Astrocyte (in vitro differentiated cells and primary cell): ENCODE data around the gene CHCHD3. TPM values are rescaled to one million over a fixed set of nuclear protein-coding genes. Genes with fewer than 3 reads are reported as not detected.

Experiments
- DNase-seq: peaks from one replicate; pipeline ENCODE4 v3.0.0-alpha.2; 2010; ENCODE audit warnings: low read depth
- FAIRE-seq: peaks from 2 replicates; lab custom pipeline; 2011; peaks lifted over from hg19 to GRCh38; lab: Jason Lieb, UNC
- H2AFZ ChIP-seq: 2 replicates; pipeline ENCODE4 v1.6.0; 2012; ENCODE audit warnings: low read depth, low read length, inconsistent platforms
- H3K27ac ChIP-seq: 2 replicates; pipeline ENCODE4 v1.5.1; 2011; ENCODE audit warnings: low read depth, low read length, inconsistent platforms
- H3K27me3 ChIP-seq: 2 replicates; pipeline ENCODE4 v1.6.0; 2011; ENCODE audit warnings: low read length, inconsistent platforms; ENCODE audit not compliant: insufficient read depth
- H3K36me3 ChIP-seq: 2 replicates; pipeline ENCODE4 v1.5.1; 2011; ENCODE audit warnings: low read length, inconsistent platforms; ENCODE audit not compliant: insufficient read depth
- H3K4me1 ChIP-seq: 2 replicates; pipeline ENCODE4 v1.5.1; 2011; ENCODE audit warnings: low read length, inconsistent platforms; ENCODE audit not compliant: insufficient read depth
- H3K4me2 ChIP-seq: 2 replicates; pipeline ENCODE4 v1.6.0; 2012; ENCODE audit warnings: low read length, inconsistent platforms
- H3K4me3 ChIP-seq: 2 replicates; pipeline ENCODE4 v1.5.1; 2011; ENCODE audit warnings: low read depth, mild to moderate bottlenecking, low read length, inconsistent platforms; ENCODE audit not compliant: insufficient read depth
- H3K79me2 ChIP-seq: 2 replicates; pipeline ENCODE4 v1.6.0; 2012; ENCODE audit warnings: mild to moderate bottlenecking, low read length, inconsistent platforms; ENCODE audit not compliant: insufficient read depth
- H3K9ac ChIP-seq: 2 replicates; pipeline ENCODE4 v1.6.0; 2012; ENCODE audit warnings: mild to moderate bottlenecking, low read length, inconsistent platforms
- H3K9me3 ChIP-seq: 2 replicates; pipeline ENCODE4 v1.5.1; 2012; ENCODE audit warnings: low read depth, mild to moderate bottlenecking, low read length, inconsistent platforms; ENCODE audit not compliant: insufficient read depth
- H4K20me1 ChIP-seq: 2 replicates; pipeline ENCODE4 v1.6.0; 2012; ENCODE audit warnings: low read length, inconsistent platforms; ENCODE audit not compliant: insufficient read depth
- H3K27ac Mint-ChIP-seq: one replicate; pipeline ENCODE4 v1.8.0; 2021; ENCODE audit warnings: mild to moderate bottlenecking, mixed read lengths; ENCODE audit not compliant: unreplicated experiment
- H3K27me3 Mint-ChIP-seq: one replicate; pipeline ENCODE4 v1.8.0; 2021; ENCODE audit warnings: low read depth, mixed read lengths; ENCODE audit not compliant: unreplicated experiment
- H3K36me3 Mint-ChIP-seq: one replicate; pipeline ENCODE4 v1.8.0; 2021; ENCODE audit warnings: low read depth, mixed read lengths; ENCODE audit not compliant: unreplicated experiment
- H3K4me1 Mint-ChIP-seq: one replicate; pipeline ENCODE4 v1.8.0; 2021; ENCODE audit warnings: low read depth, mixed read lengths; ENCODE audit not compliant: unreplicated experiment
- H3K4me3 Mint-ChIP-seq: one replicate; pipeline ENCODE4 v1.8.0; 2021; ENCODE audit warnings: mild to moderate bottlenecking, moderate library complexity, mixed read lengths; ENCODE audit not compliant: unreplicated experiment
- H3K9me3 Mint-ChIP-seq: one replicate; pipeline ENCODE4 v1.8.0; 2021; ENCODE audit warnings: mild to moderate bottlenecking, mixed read lengths; ENCODE audit not compliant: unreplicated experiment
- EZH2 ChIP-seq: IDR thresholded peaks from 2 replicates; pipeline ENCODE4 v1.6.1; 2012; ENCODE audit warnings: mild to moderate bottlenecking, low read length, inconsistent platforms; ENCODE audit not compliant: insufficient read depth
- total RNA-seq: library from RNA; stranded (reverse); gene quantifications from 2 replicates; pipeline ENCODE4 v1.2.1, GENCODE V29; 2021
- TF ChIP-seq, protein P1 (sequence below): IDR thresholded peaks from 2 replicates; pipeline ENCODE4 v1.5.1; 2011; ENCODE audit warnings: low read depth, mild to moderate bottlenecking, inconsistent platforms, low read length, moderate library complexity; ENCODE audit not compliant: insufficient read depth

CHCHD3 gene
- total RNA-seq, 1 donor from 2014 or later: 63.1 TPM

GRCh38 chr7:133112335-133112734 lies 30.4 kb upstream of the CHCHD3 start:
- Mint-ChIP-seq H3K4me3 (no peak overlapping the region), H3K27ac (no peak overlapping the region), H3K36me3 (no peaks in the 10 kb centered on the region), H3K27me3 (peaks cover 20% of the 10 kb centered on the region), H3K4me1 (no peaks in the 10 kb centered on the region), H3K9me3 (peaks cover 8% of the 10 kb centered on the region)
- Histone ChIP-seq H2AFZ (no peak overlapping the region), H3K9ac (no peak overlapping the region), H3K4me1 (no peaks in the 10 kb centered on the region), H3K27me3 (peaks cover 9% of the 10 kb centered on the region), H3K4me3 (no peak overlapping the region), H3K27ac (no peak overlapping the region), H3K36me3 (no peaks in the 10 kb centered on the region), H3K9me3 (no peaks in the 10 kb centered on the region), H3K79me2 (no peaks in the 10 kb centered on the region), H4K20me1 (no peaks in the 10 kb centered on the region), H3K4me2 (no peak overlapping the region)
- TF ChIP-seq EZH2: no peak
- TF ChIP-seq, protein P1, sequence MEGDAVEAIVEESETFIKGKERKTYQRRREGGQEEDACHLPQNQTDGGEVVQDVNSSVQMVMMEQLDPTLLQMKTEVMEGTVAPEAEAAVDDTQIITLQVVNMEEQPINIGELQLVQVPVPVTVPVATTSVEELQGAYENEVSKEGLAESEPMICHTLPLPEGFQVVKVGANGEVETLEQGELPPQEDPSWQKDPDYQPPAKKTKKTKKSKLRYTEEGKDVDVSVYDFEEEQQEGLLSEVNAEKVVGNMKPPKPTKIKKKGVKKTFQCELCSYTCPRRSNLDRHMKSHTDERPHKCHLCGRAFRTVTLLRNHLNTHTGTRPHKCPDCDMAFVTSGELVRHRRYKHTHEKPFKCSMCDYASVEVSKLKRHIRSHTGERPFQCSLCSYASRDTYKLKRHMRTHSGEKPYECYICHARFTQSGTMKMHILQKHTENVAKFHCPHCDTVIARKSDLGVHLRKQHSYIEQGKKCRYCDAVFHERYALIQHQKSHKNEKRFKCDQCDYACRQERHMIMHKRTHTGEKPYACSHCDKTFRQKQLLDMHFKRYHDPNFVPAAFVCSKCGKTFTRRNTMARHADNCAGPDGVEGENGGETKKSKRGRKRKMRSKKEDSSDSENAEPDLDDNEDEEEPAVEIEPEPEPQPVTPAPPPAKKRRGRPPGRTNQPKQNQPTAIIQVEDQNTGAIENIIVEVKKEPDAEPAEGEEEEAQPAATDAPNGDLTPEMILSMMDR: no peak
- no peak for FAIRE-seq
- no peak for DNase-seq

DNA sequence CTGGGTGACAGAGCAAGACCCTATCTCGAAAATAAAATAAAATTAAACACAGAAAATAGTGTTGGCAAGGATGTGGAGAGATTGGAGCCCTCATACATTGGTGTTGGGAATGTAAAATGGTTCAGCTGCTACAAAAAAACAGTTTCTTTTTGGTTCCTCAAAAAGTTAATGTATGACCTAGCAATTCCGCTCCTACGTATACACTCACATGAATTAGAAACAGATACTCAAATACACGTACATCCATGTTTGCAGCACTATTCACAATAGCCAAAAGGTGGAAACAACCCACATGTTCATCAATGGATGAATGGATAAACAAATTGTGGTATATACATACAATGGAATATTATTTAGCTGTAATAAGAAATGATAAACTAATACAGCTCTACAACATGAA lies 28.4 kb upstream of the CHCHD3 start:
- no peak overlapping the region for H2AFZ ChIP-seq
- Mint-ChIP-seq H3K4me1 (no peaks in the 10 kb centered on the region), H3K4me3 (no peak overlapping the region), H3K27me3 (peaks cover 10% of the 10 kb centered on the region), H3K36me3 (no peaks in the 10 kb centered on the region), H3K27ac (no peak overlapping the region), H3K9me3 (peaks cover 8% of the 10 kb centered on the region)
- H3K4me1 ChIP-seq: no peaks in the 10 kb centered on the region
- H3K27ac ChIP-seq: no peak overlapping the region
- H3K79me2 ChIP-seq: no peaks in the 10 kb centered on the region
- H3K9ac ChIP-seq: no peak overlapping the region
- DNase-seq: no peak
- TF ChIP-seq, protein P1: no peak
- no peak for TF ChIP-seq EZH2
- H3K9me3 ChIP-seq: no peaks in the 10 kb centered on the region
- no peak for FAIRE-seq
- H4K20me1 ChIP-seq: no peaks in the 10 kb centered on the region
- H3K4me3 ChIP-seq: no peak overlapping the region
- H3K27me3 ChIP-seq: peaks cover 9% of the 10 kb centered on the region
- H3K36me3 ChIP-seq: no peaks in the 10 kb centered on the region
- H3K4me2 ChIP-seq: no peak overlapping the region

DNA sequence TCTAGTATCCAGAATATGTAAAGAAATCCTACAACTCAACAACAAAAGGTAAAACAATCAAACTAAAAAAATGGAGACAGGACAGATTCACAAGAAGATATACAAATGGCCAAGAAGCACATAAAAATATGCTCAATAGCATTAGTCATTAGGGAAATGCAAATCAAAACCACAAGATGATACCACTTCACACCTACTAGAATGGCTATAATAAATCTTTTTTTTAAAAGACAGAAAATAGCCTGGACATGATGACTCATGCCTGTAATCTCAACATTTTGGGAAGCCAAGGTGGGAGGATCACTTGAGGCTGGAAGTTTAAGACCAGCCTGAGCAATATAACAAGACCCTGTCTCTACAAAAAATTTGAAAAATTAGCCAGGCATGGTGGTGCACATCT lies 27.9 kb upstream of the CHCHD3 start:
- Histone ChIP-seq H3K79me2 (no peaks in the 10 kb centered on the region), H4K20me1 (no peaks in the 10 kb centered on the region), H3K36me3 (no peaks in the 10 kb centered on the region), H3K4me1 (no peaks in the 10 kb centered on the region), H3K9me3 (no peaks in the 10 kb centered on the region), H3K4me2 (no peak overlapping the region), H3K9ac (no peak overlapping the region), H3K27me3 (peaks cover 9% of the 10 kb centered on the region), H2AFZ (no peak overlapping the region), H3K27ac (no peak overlapping the region), H3K4me3 (no peak overlapping the region)
- H3K4me1 Mint-ChIP-seq: no peaks in the 10 kb centered on the region
- H3K36me3 Mint-ChIP-seq: no peaks in the 10 kb centered on the region
- peak; percentile 4 for DNase-seq
- no peak overlapping the region for H3K4me3 Mint-ChIP-seq
- no peak for FAIRE-seq
- no peak overlapping the region for H3K27ac Mint-ChIP-seq
- H3K27me3 Mint-ChIP-seq: peaks cover 6% of the 10 kb centered on the region
- TF ChIP-seq EZH2: no peak
- TF ChIP-seq, protein P1: no peak
- peaks cover 8% of the 10 kb centered on the region for H3K9me3 Mint-ChIP-seq
